GM23338 (cell line): Measurements from ENCODE around the gene CHD8. TPM values are rescaled to one million over a fixed set of nuclear protein-coding genes. Genes with fewer than 3 reads are reported as not detected.

Experiments
- ATAC-seq: fragments of 200-7000 bp; cut with Tn5 transposase; 3 replicates; pipeline ENCODE4 v1.9.1; 2020
- DNase-seq: peaks from one replicate; pipeline ENCODE4 v3.0.0-alpha.2; 2015; ENCODE audit warnings: low spot score
- H2AFZ ChIP-seq: fragments of 200-600 bp; sonication (generic); 2 replicates; pipeline ENCODE4 v1.8.0; 2016; ENCODE audit warnings: antibody characterized with exemption, mild to moderate bottlenecking, moderate library complexity
- H3F3A ChIP-seq: fragments of 200-600 bp; sonication (generic); replicated peaks from 2 replicates; pipeline ENCODE4 v1.8.0; 2017; ENCODE audit warnings: antibody characterized with exemption, mixed run types, low read depth
- H3K27ac ChIP-seq: fragments of 200-600 bp; sonication (generic); 2 replicates; pipeline ENCODE4 v1.6.1; 2016; ENCODE audit warnings: low read depth
- H3K27me3 ChIP-seq: fragments of 200-600 bp; sonication (generic); 2 replicates; pipeline ENCODE4 v1.8.0; 2016; ENCODE audit warnings: mild to moderate bottlenecking, mixed run types, moderate library complexity; ENCODE audit not compliant: insufficient read depth
- H3K36me3 ChIP-seq: fragments of 200-600 bp; sonication (generic); 2 replicates; pipeline ENCODE4 v1.8.0; 2016; ENCODE audit warnings: mild to moderate bottlenecking; ENCODE audit not compliant: insufficient read depth
- H3K4me1 ChIP-seq: fragments of 200-600 bp; sonication (generic); 2 replicates; pipeline ENCODE4 v1.8.0; 2016; ENCODE audit warnings: mild to moderate bottlenecking, moderate library complexity; ENCODE audit not compliant: insufficient read depth
- H3K4me2 ChIP-seq: fragments of 200-600 bp; sonication (generic); 2 replicates; pipeline ENCODE4 v1.7.1; 2017; ENCODE audit warnings: mixed run types
- H3K4me3 ChIP-seq: fragments of 200-600 bp; sonication (generic); 2 replicates; pipeline ENCODE4 v1.6.1; 2016; ENCODE audit warnings: mixed run types
- H3K79me2 ChIP-seq: fragments of 200-600 bp; sonication (generic); replicated peaks from 2 replicates; pipeline ENCODE4 v1.8.0; 2017; ENCODE audit warnings: mild to moderate bottlenecking; ENCODE audit not compliant: insufficient read depth
- H3K9me2 ChIP-seq: fragments of 200-600 bp; sonication (generic); 2 replicates; pipeline ENCODE4 v1.8.0; 2017; ENCODE audit not compliant: insufficient read depth
- H4K20me1 ChIP-seq: fragments of 200-600 bp; sonication (generic); replicated peaks from 2 replicates; pipeline ENCODE4 v1.8.0; 2017; ENCODE audit warnings: mild to moderate bottlenecking; ENCODE audit not compliant: insufficient read depth
- H3K27ac Mint-ChIP-seq: 2 replicates; pipeline ENCODE4 v1.8.0; 2020; ENCODE audit warnings: inconsistent platforms, mild to moderate bottlenecking, moderate library complexity, mixed read lengths
- H3K27me3 Mint-ChIP-seq: 3 replicates; pipeline ENCODE4 v1.8.0; 2022; ENCODE audit warnings: low read depth, mild to moderate bottlenecking, moderate library complexity, mixed read lengths, inconsistent platforms; ENCODE audit not compliant: insufficient read depth, poor library complexity
- H3K36me3 Mint-ChIP-seq: 3 replicates; pipeline ENCODE4 v1.8.0; 2021; ENCODE audit warnings: low read depth, mild to moderate bottlenecking, inconsistent platforms, moderate library complexity, mixed read lengths
- H3K4me1 Mint-ChIP-seq: 3 replicates; pipeline ENCODE4 v1.8.0; 2020; ENCODE audit warnings: mild to moderate bottlenecking, inconsistent platforms, mixed read lengths
- H3K4me3 Mint-ChIP-seq: 3 replicates; pipeline ENCODE4 v1.8.0; 2021; ENCODE audit warnings: moderate library complexity, mild to moderate bottlenecking, inconsistent platforms, mixed read lengths
- H3K9me3 Mint-ChIP-seq: 3 replicates; pipeline ENCODE4 v1.8.0; 2020; ENCODE audit warnings: moderate library complexity, mild to moderate bottlenecking, inconsistent platforms, mixed read lengths
- CTCF ChIP-seq, 2 experiments: fragments of 200-600 bp in 1 of 2; sonication (generic) in 1 of 2; conservative IDR thresholded peaks; 2 replicates each; pipeline versions ENCODE4 v1.5.1 to v1.6.1; 2016 to 2017; ENCODE audit warnings: antibody characterized with exemption in 2 of 2, low read depth in 2 of 2, mild to moderate bottlenecking in 2 of 2, moderate library complexity in 1 of 2
- ZNF462 ChIP-seq: fragments of 250-450 bp; sonication (Bioruptor Pico); IDR thresholded peaks from 2 replicates; pipeline ENCODE4 v1.5.0; 2020; ENCODE audit warnings: mild to moderate bottlenecking, moderate library complexity
- polyA plus RNA-seq: library from polyadenylated mRNA; unstranded; fragments of >200 nt; fragmentation: Nextera tagmentation; extraction: Ambion mirVana; gene quantifications from 2 replicates; pipeline ENCODE4 v1.2.1, GENCODE V29; 2016
- total RNA-seq: library from RNA; depleted of rRNA; stranded (reverse); fragments of >200 nt; shearing (Covaris generic); gene quantifications from 2 replicates; pipeline ENCODE4 v1.2.3, GENCODE V29; 2014

Gene CHD8
- total and polyA plus RNA-seq, 2 experiments from 2014 or later = 96.2 to 129 TPM

- no peak for TF ChIP-seq ZNF462 (CRISPR knock-in tag)
Observed at GRCh38 chr14:21501568-21501967, 45.6 kb upstream of the CHD8 start (continued).

- Histone ChIP-seq H2AFZ (no peak overlapping the region), H3K9me2 (no peaks in the 10 kb centered on the region), H3K27me3 (no peaks in the 10 kb centered on the region), H3K79me2 (peaks cover 16% of the 10 kb centered on the region), H3F3A (peaks cover 31% of the 10 kb centered on the region; the same call in 1 of the 2 replicates), H3K36me3 (peaks cover 67% of the 10 kb centered on the region), H3K4me1 (peaks cover 12% of the 10 kb centered on the region), H3K4me2 (no peak overlapping the region), H4K20me1 (no peaks in the 10 kb centered on the region), H3K4me3 (no peak overlapping the region), H3K27ac (peak overlapping the region; percentile 29)
- TF ChIP-seq ZNF462 (CRISPR knock-in tag) (no peak), CTCF (conservative IDR thresholded peaks at IDR 0.05; ENCODE audit: low read depth in 2 of 2) (peak; percentile 71 to 77)
- Mint-ChIP-seq H3K27ac (peak overlapping the region; percentile 45), H3K4me3 (no peak overlapping the region; the same call in 2 of the 3 replicates), H3K27me3 (peaks cover 3% of the 10 kb centered on the region), H3K4me1 (peaks cover 38% of the 10 kb centered on the region), H3K36me3 (peaks cover 97% of the 10 kb centered on the region), H3K9me3 (no peaks in the 10 kb centered on the region)
- DNase-seq = peak; percentile 95
- ATAC-seq = peak; percentile 77
Observed at GRCh38 chr14:21498540-21499526, 42.9 kb upstream of the CHD8 start.
